WI38 (cell line): ENCODE measurements around the gene TMEM33.

Experiments
- H3K4me3 ChIP-seq: 2 replicates; pipeline ENCODE4 v1.5.1; 2011; ENCODE audit warnings: low read depth, mild to moderate bottlenecking, control low read depth, low read length
- TF ChIP-seq, protein P1 (sequence below): IDR thresholded peaks from 2 replicates; pipeline ENCODE4 v1.5.1; 2012; ENCODE audit warnings: low read depth, mild to moderate bottlenecking, control low read depth, low read length

TMEM33 gene

DNA sequence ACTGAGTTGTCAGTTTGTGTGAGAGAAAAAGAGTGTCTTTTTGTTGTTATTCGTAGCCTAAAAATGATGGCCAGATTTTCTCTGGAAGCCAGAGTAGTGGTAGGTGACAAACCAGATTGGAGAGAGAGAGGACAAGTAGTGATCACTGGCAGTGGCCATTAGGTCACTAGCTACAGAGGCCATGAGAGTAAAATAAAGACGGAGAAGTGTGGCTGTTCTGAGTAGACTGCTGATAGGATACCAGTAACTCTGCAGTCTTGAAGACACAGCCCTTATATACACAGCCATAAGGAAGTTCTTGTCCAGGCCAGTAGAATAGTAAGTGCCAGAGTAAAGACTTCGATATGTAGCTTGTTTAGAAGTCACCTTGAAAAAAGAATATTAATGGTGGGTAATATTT is 62.8 kb downstream of the TMEM33 start:
- TF ChIP-seq, protein P1, sequence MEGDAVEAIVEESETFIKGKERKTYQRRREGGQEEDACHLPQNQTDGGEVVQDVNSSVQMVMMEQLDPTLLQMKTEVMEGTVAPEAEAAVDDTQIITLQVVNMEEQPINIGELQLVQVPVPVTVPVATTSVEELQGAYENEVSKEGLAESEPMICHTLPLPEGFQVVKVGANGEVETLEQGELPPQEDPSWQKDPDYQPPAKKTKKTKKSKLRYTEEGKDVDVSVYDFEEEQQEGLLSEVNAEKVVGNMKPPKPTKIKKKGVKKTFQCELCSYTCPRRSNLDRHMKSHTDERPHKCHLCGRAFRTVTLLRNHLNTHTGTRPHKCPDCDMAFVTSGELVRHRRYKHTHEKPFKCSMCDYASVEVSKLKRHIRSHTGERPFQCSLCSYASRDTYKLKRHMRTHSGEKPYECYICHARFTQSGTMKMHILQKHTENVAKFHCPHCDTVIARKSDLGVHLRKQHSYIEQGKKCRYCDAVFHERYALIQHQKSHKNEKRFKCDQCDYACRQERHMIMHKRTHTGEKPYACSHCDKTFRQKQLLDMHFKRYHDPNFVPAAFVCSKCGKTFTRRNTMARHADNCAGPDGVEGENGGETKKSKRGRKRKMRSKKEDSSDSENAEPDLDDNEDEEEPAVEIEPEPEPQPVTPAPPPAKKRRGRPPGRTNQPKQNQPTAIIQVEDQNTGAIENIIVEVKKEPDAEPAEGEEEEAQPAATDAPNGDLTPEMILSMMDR = no peak
- no peak overlapping the region for H3K4me3 ChIP-seq

DNA sequence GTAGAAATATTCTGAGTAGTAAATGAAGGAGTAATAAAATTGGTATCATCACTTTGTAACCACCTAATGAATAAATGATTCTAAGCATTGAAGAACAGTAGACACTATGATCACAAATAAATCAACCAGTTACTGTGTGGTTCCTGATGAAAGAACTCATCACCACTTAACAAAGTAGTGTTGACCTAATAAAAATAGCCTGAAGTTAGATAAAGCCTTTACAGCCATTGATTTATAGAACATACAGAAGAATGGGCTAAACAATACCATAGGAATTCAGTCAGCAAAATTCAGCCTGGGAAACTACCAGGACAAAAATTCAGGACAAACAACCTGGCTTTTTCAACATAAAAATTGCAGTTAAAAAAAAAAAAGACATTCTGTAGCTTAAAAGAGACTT is 64.1 kb downstream of the TMEM33 start:
- TF ChIP-seq, protein P1 = no peak

DNA sequence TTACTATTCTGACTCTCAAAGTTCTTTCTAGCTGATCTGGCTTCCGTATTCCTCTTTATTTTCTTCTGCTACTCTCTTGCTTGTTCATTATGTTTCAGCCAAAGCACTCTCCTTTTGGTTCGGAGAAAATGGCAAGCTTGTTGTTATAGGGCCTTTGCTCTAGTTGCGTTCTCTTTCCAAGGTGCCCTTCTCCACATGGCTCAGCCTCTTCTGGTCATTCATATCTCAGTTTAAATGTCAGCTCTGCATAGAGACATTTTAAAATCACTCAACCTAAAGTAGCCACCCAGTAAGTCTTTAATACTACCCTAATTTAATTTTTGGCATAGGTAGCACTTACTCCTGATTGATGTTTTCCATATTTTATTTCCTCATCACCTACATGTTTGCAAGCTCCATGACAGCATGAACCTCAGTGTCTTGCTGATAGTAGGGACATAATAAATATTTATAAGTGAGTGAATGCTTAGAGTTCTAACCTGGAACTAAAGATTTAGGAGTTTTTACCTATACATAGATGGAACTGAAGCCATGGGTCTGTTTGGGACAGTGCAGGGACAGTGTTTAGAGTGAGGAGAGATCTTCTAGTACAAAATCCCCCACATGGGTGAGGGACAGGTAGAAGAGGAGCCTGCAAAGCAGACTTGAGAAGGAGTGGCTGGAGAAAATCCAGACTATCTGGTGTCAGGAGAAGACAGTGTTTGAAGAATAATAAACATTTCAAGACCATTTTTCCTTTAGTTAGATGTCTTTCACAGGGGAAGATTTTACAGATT is 73.0 kb downstream of the TMEM33 start:
- no peak overlapping the region for H3K4me3 ChIP-seq
- TF ChIP-seq, protein P1 = no peak

More for the DNA sequence above, 64.1 kb downstream of the TMEM33 start:
- H3K4me3 ChIP-seq = no peak overlapping the region
